ENCODE measurements around the gene FAM174B.

The FAM174B gene

DNA sequence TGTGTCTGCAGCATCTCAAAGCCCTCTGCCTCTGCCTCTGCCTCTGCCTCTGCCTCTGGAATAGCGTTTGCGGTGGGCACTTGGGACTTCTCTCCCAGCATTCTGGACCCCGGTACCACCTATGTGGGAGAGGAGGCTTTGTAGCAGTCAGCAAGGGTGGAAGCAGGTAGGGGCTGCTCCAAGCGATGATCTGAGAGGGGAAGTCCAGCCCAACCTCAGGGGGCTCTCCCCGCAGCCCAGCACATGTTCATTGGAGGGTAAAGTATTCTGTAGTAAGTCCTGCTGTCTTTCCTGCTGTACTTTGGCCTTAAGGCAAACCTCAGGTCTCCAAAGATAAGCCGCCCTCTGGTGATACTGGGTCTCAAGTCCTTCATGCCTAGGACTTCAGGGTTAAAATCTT lies 68.6 kb downstream of the FAM174B start:
- in situ Hi-C loops (cut with MboI; ENCODE audit: low sequenced_read_pairs, unreplicated experiment), result no loop called here
- no peak for DNase-seq (ENCODE audit: low spot score)
- TF ChIP-seq, protein P1, sequence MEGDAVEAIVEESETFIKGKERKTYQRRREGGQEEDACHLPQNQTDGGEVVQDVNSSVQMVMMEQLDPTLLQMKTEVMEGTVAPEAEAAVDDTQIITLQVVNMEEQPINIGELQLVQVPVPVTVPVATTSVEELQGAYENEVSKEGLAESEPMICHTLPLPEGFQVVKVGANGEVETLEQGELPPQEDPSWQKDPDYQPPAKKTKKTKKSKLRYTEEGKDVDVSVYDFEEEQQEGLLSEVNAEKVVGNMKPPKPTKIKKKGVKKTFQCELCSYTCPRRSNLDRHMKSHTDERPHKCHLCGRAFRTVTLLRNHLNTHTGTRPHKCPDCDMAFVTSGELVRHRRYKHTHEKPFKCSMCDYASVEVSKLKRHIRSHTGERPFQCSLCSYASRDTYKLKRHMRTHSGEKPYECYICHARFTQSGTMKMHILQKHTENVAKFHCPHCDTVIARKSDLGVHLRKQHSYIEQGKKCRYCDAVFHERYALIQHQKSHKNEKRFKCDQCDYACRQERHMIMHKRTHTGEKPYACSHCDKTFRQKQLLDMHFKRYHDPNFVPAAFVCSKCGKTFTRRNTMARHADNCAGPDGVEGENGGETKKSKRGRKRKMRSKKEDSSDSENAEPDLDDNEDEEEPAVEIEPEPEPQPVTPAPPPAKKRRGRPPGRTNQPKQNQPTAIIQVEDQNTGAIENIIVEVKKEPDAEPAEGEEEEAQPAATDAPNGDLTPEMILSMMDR (IDR thresholded peaks at IDR 0.05; ENCODE audit: borderline replicate concordance, control extremely low read depth, extremely low read depth, insufficient read depth, missing control alignments), result no peak

- TF ChIP-seq, protein P1 (IDR thresholded peaks at IDR 0.05; ENCODE audit: borderline replicate concordance, control extremely low read depth, extremely low read depth, insufficient read depth, missing control alignments), result no peak
Measured at GRCh38 chr15:92586383-92586942, 69.1 kb downstream of the FAM174B start.

GRCh38 chr15:92584105-92584504 lies 71.5 kb downstream of the FAM174B start:
- in situ Hi-C loops (cut with MboI; ENCODE audit: low sequenced_read_pairs, unreplicated experiment), result no loop called here
- DNase-seq (ENCODE audit: low spot score), result no peak
- TF ChIP-seq, protein P1 (IDR thresholded peaks at IDR 0.05; ENCODE audit: borderline replicate concordance, control extremely low read depth, extremely low read depth, insufficient read depth, missing control alignments), result no peak

More at GRCh38 chr15:92586383-92586942, 69.1 kb downstream of the FAM174B start:
- DNase-seq (ENCODE audit: low spot score), result no peak
- in situ Hi-C loops (cut with MboI; ENCODE audit: low sequenced_read_pairs, unreplicated experiment), result no loop called here

DNA sequence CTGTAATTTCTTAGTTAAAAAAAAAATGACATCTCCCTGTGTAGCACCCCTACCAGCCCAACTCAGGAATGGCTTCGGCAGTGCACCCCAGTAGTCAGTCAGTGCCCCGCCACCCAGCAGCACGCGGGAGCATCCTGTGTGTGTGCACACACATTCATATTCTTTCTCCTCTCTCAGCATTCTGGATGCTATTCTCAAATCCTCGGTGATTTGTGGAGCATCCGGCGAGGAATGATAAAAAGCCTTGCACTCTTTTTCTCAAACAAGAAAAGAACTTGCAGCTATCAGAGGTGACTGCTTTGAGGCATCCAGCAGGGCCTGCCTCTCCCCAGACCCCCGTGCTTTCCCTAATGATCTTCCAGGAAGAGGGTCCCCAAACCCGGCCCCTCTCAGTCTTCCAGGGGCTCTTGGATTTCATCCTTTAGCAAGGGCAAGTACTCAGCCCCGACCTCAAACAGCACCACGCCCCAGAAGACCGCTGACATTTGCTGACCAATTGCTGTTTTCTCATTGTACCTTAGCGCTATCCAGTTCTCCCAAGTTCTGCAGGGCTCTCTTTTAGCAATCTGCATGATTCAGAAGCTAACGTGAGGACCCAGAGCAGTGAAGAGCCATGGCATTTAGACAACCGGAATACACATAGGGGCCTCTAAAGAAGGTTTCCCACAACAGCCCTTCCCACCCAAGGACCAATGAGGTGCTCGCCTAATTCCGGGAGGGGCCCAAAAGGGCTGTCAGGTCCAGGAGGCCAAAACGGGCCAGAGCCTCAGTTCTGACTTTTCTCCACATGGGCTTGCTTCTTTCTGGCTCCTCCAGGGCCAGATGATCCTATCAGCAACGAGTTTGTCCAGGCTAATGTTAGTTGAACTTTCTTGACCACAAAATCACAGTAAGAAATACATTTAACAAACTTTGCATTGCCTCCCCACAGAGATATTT lies 72.2 kb downstream of the FAM174B start:
- in situ Hi-C loops (cut with MboI; ENCODE audit: low sequenced_read_pairs, unreplicated experiment), result no loop called here
- no peak for DNase-seq (ENCODE audit: low spot score)
- TF ChIP-seq, protein P1 (IDR thresholded peaks at IDR 0.05; ENCODE audit: borderline replicate concordance, control extremely low read depth, extremely low read depth, insufficient read depth, missing control alignments), result no peak

DNA sequence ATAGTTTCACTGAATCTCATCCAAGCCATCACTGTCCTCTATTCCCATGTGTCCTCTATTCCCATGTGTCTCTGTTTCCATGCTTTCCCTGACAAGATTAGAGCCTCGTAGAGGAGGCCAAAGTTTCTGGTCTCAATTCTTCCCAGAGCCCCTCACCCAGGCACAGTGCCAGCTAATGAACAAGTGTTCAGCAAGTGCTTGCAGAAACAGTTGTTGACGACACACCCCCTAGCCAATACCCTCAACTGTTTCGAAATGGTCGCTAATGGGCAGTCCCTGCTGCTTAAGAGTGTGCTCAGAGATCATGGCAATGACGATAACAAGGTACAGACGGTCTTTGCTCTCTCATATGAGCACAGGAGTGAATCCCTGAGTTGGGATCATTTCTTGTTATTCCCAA lies 73.4 kb downstream of the FAM174B start:
- TF ChIP-seq, protein P1 (IDR thresholded peaks at IDR 0.05; ENCODE audit: borderline replicate concordance, control extremely low read depth, extremely low read depth, insufficient read depth, missing control alignments), result no peak
- no peak for DNase-seq (ENCODE audit: low spot score)
- in situ Hi-C loops (cut with MboI; ENCODE audit: low sequenced_read_pairs, unreplicated experiment), result no loop called here

DNA sequence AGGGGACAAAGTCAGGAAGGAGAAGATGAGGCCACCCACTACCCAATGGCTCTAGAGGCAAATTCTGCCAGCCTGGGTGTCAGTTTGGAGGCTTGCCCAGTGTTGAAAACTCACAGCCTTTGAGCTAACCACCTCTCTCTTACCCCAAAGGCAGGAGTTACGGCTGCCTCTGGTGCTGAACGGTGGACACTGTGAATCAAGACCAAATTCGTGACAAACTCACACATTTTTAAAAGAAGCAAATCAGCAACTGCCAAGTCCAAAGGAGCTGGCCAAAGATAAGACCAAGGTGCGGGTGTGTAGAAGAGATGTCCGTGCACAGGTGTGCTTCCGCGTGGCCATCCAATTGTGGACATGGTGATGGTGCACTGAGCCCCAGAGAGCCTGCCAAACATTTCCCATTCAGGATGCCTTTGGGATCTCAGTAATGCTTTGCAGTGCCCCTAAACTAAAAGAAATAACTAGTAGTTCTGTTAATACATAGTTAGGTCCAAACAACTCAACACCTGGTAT lies 74.6 kb downstream of the FAM174B start:
- TF ChIP-seq, protein P1 (IDR thresholded peaks at IDR 0.05; ENCODE audit: borderline replicate concordance, control extremely low read depth, extremely low read depth, insufficient read depth, missing control alignments), result no peak
- DNase-seq (ENCODE audit: low spot score), result no peak
- in situ Hi-C loops (cut with MboI; ENCODE audit: low sequenced_read_pairs, unreplicated experiment), result no loop called here

All from GM13976 (cell line).